Large intestine (tissue), 3 donors: ENCODE results near the gene RSPO1. TPM values are rescaled to one million over a fixed set of nuclear protein-coding genes. Genes with fewer than 3 reads are reported as not detected.

Experiments
- DNase-seq, 2 donors: peaks; one replicate each; pipeline versions ENCODE4 v3.0.0 to v3.0.0-alpha.2; 2013
- H3K27ac ChIP-seq: one replicate; pipeline ENCODE4 v1.5.1; 2013; ENCODE audit warnings: low read length
- H3K27me3 ChIP-seq: 2 replicates; pipeline ENCODE4 v1.6.1; 2013; ENCODE audit warnings: low read length; ENCODE audit not compliant: control insufficient read depth, insufficient read depth
- H3K36me3 ChIP-seq: 2 replicates; pipeline ENCODE4 v1.6.1; 2013; ENCODE audit warnings: low read length; ENCODE audit not compliant: control insufficient read depth, insufficient read depth
- H3K4me1 ChIP-seq: one replicate; pipeline ENCODE4 v1.6.1; 2013; ENCODE audit warnings: low read length; ENCODE audit not compliant: control insufficient read depth, insufficient read depth
- H3K4me3 ChIP-seq: one replicate; pipeline ENCODE4 v1.5.1; 2013; ENCODE audit warnings: low read length
- H3K9me3 ChIP-seq: one replicate; pipeline ENCODE4 v1.6.1; 2013; ENCODE audit warnings: mild to moderate bottlenecking, low read depth, low read length, moderate library complexity; ENCODE audit not compliant: control insufficient read depth
- WGBS: methylation state at CpG from one replicate; pipeline ENCODE4 v1.1.5; 2013; ENCODE audit warnings: low lambda C conversion rate; ENCODE audit not compliant: insufficient coverage; 5-methylcytosine and 5-hydroxymethylcytosine counted together
- polyA plus RNA-seq: library from polyadenylated mRNA; unstranded; fragments of 120-200 nt; gene quantifications from one replicate; pipeline ENCODE4 v1.2.1, GENCODE V29; 2013

The RSPO1 gene
- polyA plus RNA-seq, 1 donor, result 2.2 TPM

GRCh38 chr1:37621326-37621870 is 13.3 kb downstream of the RSPO1 start:
- peaks cover 28% of the 10 kb centered on the region for H3K27me3 ChIP-seq
- 100% methylated on average over 1 of the region's 10 CpGs for WGBS
- no peak for DNase-seq
- H3K36me3 ChIP-seq, result no peaks in the 10 kb centered on the region
- no peaks in the 10 kb centered on the region for H3K4me1 ChIP-seq
- no peaks in the 10 kb centered on the region for H3K9me3 ChIP-seq
- H3K27ac ChIP-seq, result no peak overlapping the region
- H3K4me3 ChIP-seq, result no peak overlapping the region

GRCh38 chr1:37620707-37621106 is 14.0 kb downstream of the RSPO1 start:
- Histone ChIP-seq H3K4me1 (no peaks in the 10 kb centered on the region), H3K9me3 (no peaks in the 10 kb centered on the region), H3K27me3 (peaks cover 27% of the 10 kb centered on the region), H3K27ac (no peak overlapping the region), H3K4me3 (no peak overlapping the region), H3K36me3 (no peaks in the 10 kb centered on the region)
- 89% methylated on average over 4 of the region's 6 CpGs for WGBS
- DNase-seq, result no peak

- DNase-seq, result no peak
- no peak overlapping the region for H3K4me3 ChIP-seq
- no peaks in the 10 kb centered on the region for H3K36me3 ChIP-seq
- peaks cover 29% of the 10 kb centered on the region for H3K27me3 ChIP-seq
- H3K27ac ChIP-seq, result no peak overlapping the region
- no peaks in the 10 kb centered on the region for H3K4me1 ChIP-seq
- no CpG with 5 or more reads among the region's 14 CpGs for WGBS
- H3K9me3 ChIP-seq, result no peaks in the 10 kb centered on the region
Measured at GRCh38 chr1:37616330-37616729, 18.4 kb downstream of the RSPO1 start.

GRCh38 chr1:37614105-37614504 is 20.6 kb downstream of the RSPO1 start:
- DNase-seq, result no peak
- no CpG with 5 or more reads among the region's 5 CpGs for WGBS
- H3K27me3 ChIP-seq, result peaks cover 29% of the 10 kb centered on the region

GRCh38 chr1:37612186-37612585 is 22.5 kb downstream of the RSPO1 start:
- Histone ChIP-seq H3K9me3 (no peaks in the 10 kb centered on the region), H3K4me3 (no peak overlapping the region), H3K27ac (no peak overlapping the region), H3K36me3 (no peaks in the 10 kb centered on the region), H3K4me1 (no peaks in the 10 kb centered on the region), H3K27me3 (peaks cover 35% of the 10 kb centered on the region)
- no CpG with 5 or more reads among the region's 4 CpGs for WGBS
- DNase-seq, result no peak

More at GRCh38 chr1:37614105-37614504, 20.6 kb downstream of the RSPO1 start:
- no peaks in the 10 kb centered on the region for H3K36me3 ChIP-seq
- H3K9me3 ChIP-seq, result no peaks in the 10 kb centered on the region
- H3K4me1 ChIP-seq, result no peaks in the 10 kb centered on the region
- no peak overlapping the region for H3K27ac ChIP-seq
- H3K4me3 ChIP-seq, result no peak overlapping the region

GRCh38 chr1:37609994-37610393 is 24.7 kb downstream of the RSPO1 start:
- no peaks in the 10 kb centered on the region for H3K9me3 ChIP-seq
- no peak overlapping the region for H3K4me3 ChIP-seq
- no peak overlapping the region for H3K27ac ChIP-seq
- H3K4me1 ChIP-seq, result no peaks in the 10 kb centered on the region
- no peak for DNase-seq
- WGBS, result no CpG with 5 or more reads among the region's 2 CpGs
- peaks cover 34% of the 10 kb centered on the region for H3K27me3 ChIP-seq
- H3K36me3 ChIP-seq, result no peaks in the 10 kb centered on the region

GRCh38 chr1:37609002-37609401 is 25.7 kb downstream of the RSPO1 start:
- H3K27me3 ChIP-seq, result peaks cover 29% of the 10 kb centered on the region
- no peaks in the 10 kb centered on the region for H3K4me1 ChIP-seq
- H3K4me3 ChIP-seq, result no peak overlapping the region
- H3K27ac ChIP-seq, result no peak overlapping the region
- WGBS, result no CpG with 5 or more reads among the region's 2 CpGs
- H3K36me3 ChIP-seq, result no peaks in the 10 kb centered on the region
- no peak for DNase-seq
- no peaks in the 10 kb centered on the region for H3K9me3 ChIP-seq

GRCh38 chr1:37606481-37607263 is 28.0 kb downstream of the RSPO1 start:
- Histone ChIP-seq H3K36me3 (no peaks in the 10 kb centered on the region), H3K4me1 (no peaks in the 10 kb centered on the region), H3K9me3 (no peaks in the 10 kb centered on the region), H3K4me3 (no peak overlapping the region), H3K27me3 (peaks cover 25% of the 10 kb centered on the region), H3K27ac (no peak overlapping the region)
- WGBS, result no CpG with 5 or more reads among the region's 15 CpGs
- no peak for DNase-seq

- H3K9me3 ChIP-seq, result no peaks in the 10 kb centered on the region
- H3K4me1 ChIP-seq, result no peaks in the 10 kb centered on the region
- H3K27me3 ChIP-seq, result peaks cover 21% of the 10 kb centered on the region
- H3K4me3 ChIP-seq, result no peak overlapping the region
- no peaks in the 10 kb centered on the region for H3K36me3 ChIP-seq
- no CpG with 5 or more reads among the region's 9 CpGs for WGBS
- DNase-seq, result no peak
- no peak overlapping the region for H3K27ac ChIP-seq
Measured at GRCh38 chr1:37605806-37606474, 28.8 kb downstream of the RSPO1 start.

GRCh38 chr1:37605061-37605650 is 29.5 kb downstream of the RSPO1 start:
- 71% methylated on average over 1 of the region's 12 CpGs for WGBS
- Histone ChIP-seq H3K27ac (no peak overlapping the region), H3K4me3 (no peak overlapping the region), H3K36me3 (no peaks in the 10 kb centered on the region), H3K4me1 (no peaks in the 10 kb centered on the region), H3K27me3 (peaks cover 21% of the 10 kb centered on the region), H3K9me3 (no peaks in the 10 kb centered on the region)
- DNase-seq, result no peak
